KMS-11 (cell line): ENCODE measurements around the gene RNF175.

Source experiments
- H2AFZ ChIP-seq: fragments of 200-600 bp; sonication (generic); 2 replicates; pipeline ENCODE4 v1.6.1; 2016; ENCODE audit warnings: antibody characterized with exemption, mixed run types, low read depth
- H3K27ac ChIP-seq: fragments of 200-600 bp; sonication (generic); 2 replicates; pipeline ENCODE4 v1.6.1; 2016; ENCODE audit warnings: mild to moderate bottlenecking, mixed run types
- H3K27me3 ChIP-seq: fragments of 200-600 bp; sonication (generic); 2 replicates; pipeline ENCODE4 v1.6.1; 2017; ENCODE audit warnings: mild to moderate bottlenecking, low read depth, mixed run types, moderate library complexity; ENCODE audit not compliant: insufficient read depth
- H3K36me3 ChIP-seq: fragments of 200-600 bp; sonication (generic); 2 replicates; pipeline ENCODE4 v1.6.1; 2017; ENCODE audit warnings: mild to moderate bottlenecking, mixed run types; ENCODE audit not compliant: insufficient read depth
- H3K4me1 ChIP-seq: fragments of 200-600 bp; sonication (generic); 2 replicates; pipeline ENCODE4 v1.6.1; 2016; ENCODE audit warnings: mild to moderate bottlenecking, low read depth, mixed run types; ENCODE audit not compliant: poor library complexity, severe bottlenecking
- H3K4me2 ChIP-seq: fragments of 200-600 bp; sonication (generic); 2 replicates; pipeline ENCODE4 v1.7.0; 2016; ENCODE audit warnings: mild to moderate bottlenecking, mixed run types
- H3K4me3 ChIP-seq: fragments of 200-600 bp; sonication (generic); IDR thresholded peaks from 2 replicates; pipeline ENCODE4 v1.6.1; 2017; ENCODE audit warnings: low read depth, low read length, mixed read lengths; ENCODE audit not compliant: insufficient read depth
- H3K79me2 ChIP-seq: fragments of 200-600 bp; sonication (generic); 2 replicates; pipeline ENCODE4 v1.6.1; 2016; ENCODE audit warnings: low read depth, mixed run types; ENCODE audit not compliant: insufficient read depth
- H3K9ac ChIP-seq: fragments of 200-600 bp; sonication (generic); 2 replicates; pipeline ENCODE4 v1.6.1; 2016; ENCODE audit warnings: mild to moderate bottlenecking, mixed run types
- H4K20me1 ChIP-seq: fragments of 200-600 bp; sonication (generic); 2 replicates; pipeline ENCODE4 v1.6.1; 2016; ENCODE audit warnings: mild to moderate bottlenecking, mixed run types; ENCODE audit not compliant: insufficient read depth
- TF ChIP-seq, protein P1 (sequence below): fragments of 200-600 bp; sonication (generic); conservative IDR thresholded peaks from 2 replicates; pipeline ENCODE4 v1.6.1; 2017; ENCODE audit warnings: low read depth, mild to moderate bottlenecking, antibody characterized with exemption, low read length, moderate library complexity, mixed read lengths

The RNF175 gene

DNA sequence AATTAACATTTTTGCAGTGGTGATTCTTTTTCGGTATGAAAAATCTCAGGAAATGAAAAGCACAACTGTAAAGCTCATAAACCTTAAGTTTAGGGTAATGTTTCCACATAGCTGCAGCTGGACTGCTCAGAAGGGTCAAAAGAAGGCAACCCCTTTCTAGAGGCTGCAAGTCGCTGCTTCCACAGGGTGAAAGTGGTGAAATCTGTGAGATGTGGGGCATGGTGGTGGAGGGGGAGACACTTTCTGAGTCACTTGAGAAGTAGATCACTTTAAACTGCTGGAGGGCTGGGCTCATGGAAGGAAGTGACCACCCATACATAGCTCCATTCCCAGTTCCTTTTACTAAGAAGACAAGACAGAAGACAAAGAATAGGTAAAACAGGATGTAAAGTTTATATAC is 20.4 kb upstream of the RNF175 start:
- H3K36me3 ChIP-seq = no peaks in the 10 kb centered on the region
- no peak overlapping the region for H3K4me2 ChIP-seq
- no peak overlapping the region for H3K27ac ChIP-seq
- H4K20me1 ChIP-seq = no peaks in the 10 kb centered on the region
- TF ChIP-seq, protein P1, sequence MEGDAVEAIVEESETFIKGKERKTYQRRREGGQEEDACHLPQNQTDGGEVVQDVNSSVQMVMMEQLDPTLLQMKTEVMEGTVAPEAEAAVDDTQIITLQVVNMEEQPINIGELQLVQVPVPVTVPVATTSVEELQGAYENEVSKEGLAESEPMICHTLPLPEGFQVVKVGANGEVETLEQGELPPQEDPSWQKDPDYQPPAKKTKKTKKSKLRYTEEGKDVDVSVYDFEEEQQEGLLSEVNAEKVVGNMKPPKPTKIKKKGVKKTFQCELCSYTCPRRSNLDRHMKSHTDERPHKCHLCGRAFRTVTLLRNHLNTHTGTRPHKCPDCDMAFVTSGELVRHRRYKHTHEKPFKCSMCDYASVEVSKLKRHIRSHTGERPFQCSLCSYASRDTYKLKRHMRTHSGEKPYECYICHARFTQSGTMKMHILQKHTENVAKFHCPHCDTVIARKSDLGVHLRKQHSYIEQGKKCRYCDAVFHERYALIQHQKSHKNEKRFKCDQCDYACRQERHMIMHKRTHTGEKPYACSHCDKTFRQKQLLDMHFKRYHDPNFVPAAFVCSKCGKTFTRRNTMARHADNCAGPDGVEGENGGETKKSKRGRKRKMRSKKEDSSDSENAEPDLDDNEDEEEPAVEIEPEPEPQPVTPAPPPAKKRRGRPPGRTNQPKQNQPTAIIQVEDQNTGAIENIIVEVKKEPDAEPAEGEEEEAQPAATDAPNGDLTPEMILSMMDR = no peak
- H3K79me2 ChIP-seq = no peaks in the 10 kb centered on the region
- H3K27me3 ChIP-seq = no peaks in the 10 kb centered on the region
- H3K9ac ChIP-seq = no peak overlapping the region
- no peak overlapping the region for H2AFZ ChIP-seq
- no peaks in the 10 kb centered on the region for H3K4me1 ChIP-seq
- H3K4me3 ChIP-seq = no peak overlapping the region

DNA sequence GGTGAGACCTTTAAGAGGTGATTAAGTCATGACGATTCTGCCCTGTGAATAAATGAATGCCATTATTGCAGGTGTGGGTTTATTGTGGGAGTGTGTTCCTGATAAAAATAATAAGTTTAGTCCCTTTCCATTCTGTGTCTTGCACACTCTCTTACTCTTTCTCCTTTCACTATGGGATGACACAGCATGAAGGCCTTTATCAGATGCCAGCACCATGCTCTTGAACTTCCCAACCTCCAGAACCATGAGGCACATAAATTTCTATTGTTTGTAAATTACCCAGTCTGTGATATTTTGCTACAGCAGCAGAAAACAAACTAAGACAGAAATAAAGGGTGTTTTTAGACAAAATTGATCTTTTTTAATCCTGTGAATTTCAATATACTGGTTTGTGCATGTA is 18.6 kb upstream of the RNF175 start:
- Histone ChIP-seq H3K4me2 (no peak overlapping the region), H3K27ac (no peak overlapping the region), H3K36me3 (no peaks in the 10 kb centered on the region), H3K79me2 (no peaks in the 10 kb centered on the region), H4K20me1 (no peaks in the 10 kb centered on the region), H3K27me3 (no peaks in the 10 kb centered on the region), H3K9ac (no peak overlapping the region), H2AFZ (no peak overlapping the region), H3K4me1 (no peaks in the 10 kb centered on the region), H3K4me3 (no peak overlapping the region)
- TF ChIP-seq, protein P1 = no peak

DNA sequence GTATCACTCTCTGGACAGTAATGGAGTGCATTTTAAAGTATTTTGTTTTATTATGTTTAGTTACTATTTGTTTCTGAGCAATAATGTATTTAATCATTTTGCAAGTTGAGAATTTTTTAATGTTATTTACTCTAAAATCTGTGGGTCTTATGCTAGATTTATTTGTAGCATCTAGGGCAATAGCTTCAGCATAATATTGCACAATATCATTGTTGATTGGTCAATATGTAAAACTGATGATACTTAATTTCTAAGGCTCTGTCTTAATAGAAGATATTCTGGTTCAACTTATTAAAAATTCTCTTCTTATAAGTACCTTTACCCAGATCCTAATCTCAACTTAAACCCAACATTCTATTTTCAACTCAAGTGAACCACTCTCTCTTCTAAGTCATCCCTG is 17.6 kb upstream of the RNF175 start:
- Histone ChIP-seq H4K20me1 (no peaks in the 10 kb centered on the region), H3K4me2 (no peak overlapping the region), H2AFZ (no peak overlapping the region), H3K36me3 (no peaks in the 10 kb centered on the region), H3K79me2 (no peaks in the 10 kb centered on the region), H3K9ac (no peak overlapping the region), H3K27ac (no peak overlapping the region), H3K27me3 (no peaks in the 10 kb centered on the region), H3K4me3 (no peak overlapping the region), H3K4me1 (no peaks in the 10 kb centered on the region)
- TF ChIP-seq, protein P1 = no peak

DNA sequence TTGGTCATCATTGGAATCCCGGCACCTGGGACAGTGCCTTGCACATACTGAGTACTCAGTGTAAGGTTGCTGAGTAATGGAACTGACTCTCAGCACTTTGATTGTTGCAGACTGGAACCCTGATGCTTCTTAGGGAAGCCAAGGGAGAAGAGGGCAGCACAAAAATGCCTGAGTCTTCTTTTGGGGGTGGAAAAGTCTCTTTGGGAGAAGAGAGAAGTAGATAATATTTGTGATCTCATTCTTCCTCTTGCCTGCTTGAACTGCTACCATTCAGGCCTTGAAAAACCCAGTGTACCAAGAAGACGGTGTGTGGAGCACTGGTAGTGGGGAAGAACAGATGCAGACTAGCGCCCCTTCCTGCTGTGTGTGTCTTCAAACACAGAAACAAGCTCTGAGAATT is 16.8 kb upstream of the RNF175 start:
- Histone ChIP-seq H3K4me3 (no peak overlapping the region), H3K27ac (no peak overlapping the region), H2AFZ (no peak overlapping the region)

More for the DNA sequence above, 16.8 kb upstream of the RNF175 start:
- Histone ChIP-seq H3K79me2 (no peaks in the 10 kb centered on the region), H4K20me1 (no peaks in the 10 kb centered on the region), H3K9ac (no peak overlapping the region), H3K27me3 (no peaks in the 10 kb centered on the region), H3K4me1 (no peaks in the 10 kb centered on the region), H3K4me2 (no peak overlapping the region), H3K36me3 (no peaks in the 10 kb centered on the region)
- TF ChIP-seq, protein P1 = no peak
